ENCODE data around the gene GNAS. TPM values are rescaled to one million over a fixed set of nuclear protein-coding genes. Genes with fewer than 3 reads are reported as not detected.

GNAS gene
- total RNA-seq, 4 donors from 2014 or later = 679 to 875 (median 782) TPM

DNA sequence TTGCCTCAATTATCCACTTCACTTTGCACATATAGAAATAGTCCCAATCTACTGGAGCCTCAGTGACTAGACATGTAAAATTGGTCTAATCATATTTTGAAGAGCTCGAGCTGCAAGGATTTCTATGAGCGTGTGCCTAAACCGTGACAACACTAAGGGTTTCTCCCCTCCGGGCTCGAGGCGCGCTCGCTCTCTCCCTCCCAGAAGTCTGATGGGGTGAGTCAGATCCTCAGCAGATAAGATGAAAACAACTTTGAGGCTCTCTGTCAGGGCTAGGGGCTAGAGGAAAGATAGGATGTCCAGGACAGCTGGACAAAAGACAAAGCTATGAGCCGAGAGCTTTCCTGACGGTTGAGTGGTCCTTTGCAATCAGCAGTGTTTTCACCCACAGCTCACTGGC lies 18.6 kb upstream of the GNAS start:
- 91% methylated on average over 10 of the region's 10 CpGs for WGBS
- intact Hi-C loops (cut with DNase I) = loop anchor here (10.0 kb wide), 1 partner anchor 349 kb away; no protein-coding TSS in a partner anchor
- TF ChIP-seq EP300 (IDR thresholded peaks at IDR 0.05) (no peak), POLR2AphosphoS5 (IDR thresholded peaks at IDR 0.05) (no peak), POLR2A (IDR thresholded peaks at IDR 0.05; ENCODE audit: low read depth) (no peak)
- TF ChIP-seq, protein P1, sequence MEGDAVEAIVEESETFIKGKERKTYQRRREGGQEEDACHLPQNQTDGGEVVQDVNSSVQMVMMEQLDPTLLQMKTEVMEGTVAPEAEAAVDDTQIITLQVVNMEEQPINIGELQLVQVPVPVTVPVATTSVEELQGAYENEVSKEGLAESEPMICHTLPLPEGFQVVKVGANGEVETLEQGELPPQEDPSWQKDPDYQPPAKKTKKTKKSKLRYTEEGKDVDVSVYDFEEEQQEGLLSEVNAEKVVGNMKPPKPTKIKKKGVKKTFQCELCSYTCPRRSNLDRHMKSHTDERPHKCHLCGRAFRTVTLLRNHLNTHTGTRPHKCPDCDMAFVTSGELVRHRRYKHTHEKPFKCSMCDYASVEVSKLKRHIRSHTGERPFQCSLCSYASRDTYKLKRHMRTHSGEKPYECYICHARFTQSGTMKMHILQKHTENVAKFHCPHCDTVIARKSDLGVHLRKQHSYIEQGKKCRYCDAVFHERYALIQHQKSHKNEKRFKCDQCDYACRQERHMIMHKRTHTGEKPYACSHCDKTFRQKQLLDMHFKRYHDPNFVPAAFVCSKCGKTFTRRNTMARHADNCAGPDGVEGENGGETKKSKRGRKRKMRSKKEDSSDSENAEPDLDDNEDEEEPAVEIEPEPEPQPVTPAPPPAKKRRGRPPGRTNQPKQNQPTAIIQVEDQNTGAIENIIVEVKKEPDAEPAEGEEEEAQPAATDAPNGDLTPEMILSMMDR (IDR thresholded peaks at IDR 0.05) = no peak

DNA sequence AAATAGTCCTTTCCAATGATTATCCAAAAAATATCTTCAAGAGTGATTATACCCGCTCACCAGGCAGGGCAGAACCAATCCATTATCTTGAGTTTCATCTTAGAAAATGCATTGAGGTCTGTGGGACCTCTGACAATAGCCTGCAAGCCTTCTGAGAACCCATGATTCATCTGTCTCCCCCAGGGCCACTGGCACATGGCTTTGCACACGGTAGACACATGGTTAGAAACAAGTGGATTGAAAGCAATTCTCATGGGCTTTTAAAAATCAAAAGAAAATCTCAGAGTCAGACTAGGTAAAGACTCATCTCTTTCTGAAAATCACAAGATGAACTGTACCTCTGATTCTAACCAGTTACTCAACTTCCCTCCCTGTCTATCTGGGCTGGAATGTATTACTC lies 17.3 kb upstream of the GNAS start:
- H3K36me3 ChIP-seq = no peaks in the 10 kb centered on the region

More for the DNA sequence above, 18.6 kb upstream of the GNAS start:
- Histone ChIP-seq H3K27ac (replicated peaks in 1 of 4) (no peak overlapping the region), H3K27me3 (peaks cover 0 to 15% (median 0%) of the 10 kb centered on the region in 4 donors), H3K4me1 (peaks cover 0 to 11% (median 6%) of the 10 kb centered on the region in 4 donors), H3K36me3 (no peaks in the 10 kb centered on the region), H3K4me3 (no peak overlapping the region), H3K9me3 (no peaks in the 10 kb centered on the region)
- no peak for DNase-seq (ENCODE audit: extremely low spot score)

DNA sequence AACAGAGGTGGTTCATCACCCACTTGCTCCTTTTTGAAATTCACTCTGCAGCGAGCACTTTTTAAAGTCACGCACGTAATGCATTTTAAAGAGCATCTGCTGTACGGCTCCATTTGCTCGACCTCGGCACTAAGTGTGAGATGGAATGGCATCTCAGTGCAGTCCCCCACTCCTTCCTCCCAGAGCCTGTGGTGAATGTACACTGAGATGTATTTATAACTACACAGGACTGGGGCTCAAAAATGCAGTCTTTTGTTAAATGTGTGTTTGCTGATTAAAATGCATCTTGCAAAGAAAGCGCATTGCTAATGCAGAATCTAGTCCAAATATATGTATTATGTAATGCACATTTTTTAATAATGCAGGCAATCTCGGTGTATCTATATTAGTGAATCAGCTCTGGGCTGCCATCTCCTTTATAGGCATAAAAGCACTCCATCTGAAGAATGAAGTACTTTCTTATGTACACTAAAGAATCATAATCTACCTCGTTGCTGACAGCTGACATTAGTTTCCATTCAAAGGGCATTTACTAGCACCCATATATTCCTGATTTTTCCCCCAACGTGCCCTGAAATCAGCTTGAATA lies 15.8 kb upstream of the GNAS start:
- Histone ChIP-seq H3K9me3 (no peaks in the 10 kb centered on the region), H3K4me3 (no peak overlapping the region), H3K27me3 (peaks cover 0 to 43% (median 14%) of the 10 kb centered on the region in 4 donors), H3K27ac (replicated peaks in 1 of 4) (no peak overlapping the region), H3K4me1 (peaks cover 0 to 27% (median 20%) of the 10 kb centered on the region in 4 donors), H3K36me3 (no peaks in the 10 kb centered on the region)
- TF ChIP-seq POLR2A (IDR thresholded peaks at IDR 0.05; ENCODE audit: low read depth) (no peak), POLR2AphosphoS5 (IDR thresholded peaks at IDR 0.05) (no peak), EP300 (IDR thresholded peaks at IDR 0.05) (no peak)
- TF ChIP-seq, protein P1 (IDR thresholded peaks at IDR 0.05) = no peak
- no peak for DNase-seq (ENCODE audit: extremely low spot score)
- WGBS = 84% methylated on average over 10 of the region's 10 CpGs
- intact Hi-C loops (cut with DNase I) = loop anchor here (10.0 kb wide), 1 partner anchor 352 kb away; no protein-coding TSS in a partner anchor

More for the DNA sequence above, 17.3 kb upstream of the GNAS start:
- peaks cover 0 to 28% (median 5%) of the 10 kb centered on the region in 4 donors for H3K27me3 ChIP-seq
- H3K27ac ChIP-seq (replicated peaks in 1 of 4) = no peak overlapping the region
- intact Hi-C loops (cut with DNase I) = loop anchor here (10.0 kb wide), 1 partner anchor 350 kb away; no protein-coding TSS in a partner anchor
- DNase-seq (ENCODE audit: extremely low spot score) = no peak
- 88% methylated on average over 2 of the region's 2 CpGs for WGBS
- no peaks in the 10 kb centered on the region for H3K9me3 ChIP-seq
- peaks cover 0 to 13% (median 11%) of the 10 kb centered on the region in 4 donors for H3K4me1 ChIP-seq
- TF ChIP-seq POLR2AphosphoS5 (IDR thresholded peaks at IDR 0.05) (no peak), EP300 (IDR thresholded peaks at IDR 0.05) (no peak), POLR2A (IDR thresholded peaks at IDR 0.05; ENCODE audit: low read depth) (no peak)
- TF ChIP-seq, protein P1 (IDR thresholded peaks at IDR 0.05) = no peak
- no peak overlapping the region for H3K4me3 ChIP-seq

DNA sequence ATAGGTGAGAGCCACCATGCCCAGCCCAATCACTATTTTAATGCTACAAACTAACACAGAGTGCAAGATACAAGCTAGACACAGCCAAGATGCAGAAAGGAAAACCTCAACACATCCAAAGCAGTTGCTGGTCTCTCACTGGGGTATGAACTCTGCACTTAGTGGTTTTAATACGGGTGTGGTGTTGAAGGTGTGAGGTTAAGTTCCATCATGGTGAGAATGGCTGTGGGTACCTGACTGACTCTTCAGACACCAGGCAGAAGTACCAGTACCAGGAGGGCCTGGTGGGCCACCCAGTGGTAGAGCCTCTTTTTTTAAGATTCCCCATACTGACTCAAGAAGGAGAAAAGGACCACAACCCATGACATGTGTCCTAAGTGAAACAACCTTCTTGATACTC lies 14.8 kb upstream of the GNAS start:
- whole genome bisulfite sequencing = 83% methylated on average over 1 of the region's 1 CpG
- peaks cover 0 to 53% (median 14%) of the 10 kb centered on the region in 4 donors for H3K27me3 ChIP-seq

More for the DNA sequence above, 14.8 kb upstream of the GNAS start:
- H3K4me3 ChIP-seq = no peak overlapping the region
- intact Hi-C loops (cut with DNase I) = loop anchor here (10.0 kb wide), 1 partner anchor 353 kb away; no protein-coding TSS in a partner anchor
- no peaks in the 10 kb centered on the region for H3K9me3 ChIP-seq
- TF ChIP-seq EP300 (IDR thresholded peaks at IDR 0.05) = no peak
- TF ChIP-seq POLR2A (IDR thresholded peaks at IDR 0.05; ENCODE audit: low read depth) = no peak
- TF ChIP-seq, protein P1 (IDR thresholded peaks at IDR 0.05) = no peak
- no peak for TF ChIP-seq POLR2AphosphoS5 (IDR thresholded peaks at IDR 0.05)
- H3K27ac ChIP-seq (replicated peaks in 1 of 4) = no peak overlapping the region
- peaks cover 0 to 27% (median 20%) of the 10 kb centered on the region in 4 donors for H3K4me1 ChIP-seq
- no peaks in the 10 kb centered on the region for H3K36me3 ChIP-seq
- DNase-seq (ENCODE audit: extremely low spot score) = no peak
